Dermis microvascular lymphatic vessel endothelial cell (primary cell): ENCODE measurements around the gene PITHD1. TPM values are rescaled to one million over a fixed set of nuclear protein-coding genes. Genes with fewer than 3 reads are reported as not detected.
"Not testable (repeated sequence)": the region's sequence is repeated elsewhere in the genome, so short reads cannot be mapped to it uniquely, and the experiment has no call there.

Experiments used
- DNase-seq, 2 donors: peaks; one replicate each; pipeline versions ENCODE4 v3.0.0 to v3.0.0-alpha.2; 2010; ENCODE audit warnings: low read depth in 2 of 2
- total RNA-seq: library from RNA; depleted of rRNA; stranded (reverse); fragments of >200 nt; gene quantifications from 2 replicates; pipeline ENCODE4 v1.2.1, GENCODE V29; 2014

The PITHD1 gene
- total RNA-seq, 1 donor from 2014 or later = 30.4 TPM

GRCh38 chr1:23797478-23798448 is 19.5 kb downstream of the PITHD1 start:
- no peak for DNase-seq

GRCh38 chr1:23798662-23799142 is 20.5 kb downstream of the PITHD1 start:
- DNase-seq = no peak

- DNase-seq = no peak
Observed at GRCh38 chr1:23799255-23799569, 21.0 kb downstream of the PITHD1 start.

GRCh38 chr1:23799570-23800399 is 21.6 kb downstream of the PITHD1 start:
- peak in 1 of 2 donors; percentile 89 for DNase-seq

- peak; percentile 89 to 96 for DNase-seq
Observed at GRCh38 chr1:23800400-23801337, 22.5 kb downstream of the PITHD1 start, which contains the start of gene GALE. GALE (minus strand) TSS chr1:23800754; CDS start chr1:23799007, 1,747 bp downstream.

GRCh38 chr1:23801338-23801748 is 23.1 kb downstream of the PITHD1 start:
- DNase-seq = no peak

- no peak for DNase-seq
Observed at GRCh38 chr1:23801876-23802275, 23.7 kb downstream of the PITHD1 start.

GRCh38 chr1:23802809-23803342 is 24.7 kb downstream of the PITHD1 start:
- DNase-seq = not testable (repeated sequence)

- DNase-seq = no peak
Observed at GRCh38 chr1:23803674-23804073, 25.5 kb downstream of the PITHD1 start.

GRCh38 chr1:23804183-23804835 is 26.1 kb downstream of the PITHD1 start:
- no peak for DNase-seq

- no peak for DNase-seq
Observed at GRCh38 chr1:23805025-23805424, 26.8 kb downstream of the PITHD1 start.

- DNase-seq = no peak
Observed at GRCh38 chr1:23806280-23806679, 28.1 kb downstream of the PITHD1 start.

GRCh38 chr1:23807453-23807852 is 29.2 kb downstream of the PITHD1 start:
- DNase-seq = no peak

- peak; percentile 42 to 77 for DNase-seq
Observed at GRCh38 chr1:23809751-23810171, 31.5 kb downstream of the PITHD1 start.

GRCh38 chr1:23810818-23811540 is 32.8 kb downstream of the PITHD1 start:
- DNase-seq = peak in 1 of 2 donors; percentile 57

- DNase-seq = no peak
Observed at GRCh38 chr1:23814016-23814415, 35.8 kb downstream of the PITHD1 start.

- no peak for DNase-seq
Observed at GRCh38 chr1:23816361-23816760, 38.1 kb downstream of the PITHD1 start.

- DNase-seq = no peak
Observed at GRCh38 chr1:23816906-23817305, 38.7 kb downstream of the PITHD1 start.

- no peak for DNase-seq
Observed at GRCh38 chr1:23817633-23818032, 39.4 kb downstream of the PITHD1 start.
